ENCODE data around the gene ACTN3. TPM values are rescaled to one million over a fixed set of nuclear protein-coding genes. Genes with fewer than 3 reads are reported as not detected.
"Not testable (repeated sequence)": the region's sequence is repeated elsewhere in the genome, so short reads cannot be mapped to it uniquely, and the experiment has no call there.

ACTN3 gene
- total and polyA plus RNA-seq, 2 of the 4 experiments (the other 2 are of a cell fraction): under 0.01 to 0.05 TPM

DNA sequence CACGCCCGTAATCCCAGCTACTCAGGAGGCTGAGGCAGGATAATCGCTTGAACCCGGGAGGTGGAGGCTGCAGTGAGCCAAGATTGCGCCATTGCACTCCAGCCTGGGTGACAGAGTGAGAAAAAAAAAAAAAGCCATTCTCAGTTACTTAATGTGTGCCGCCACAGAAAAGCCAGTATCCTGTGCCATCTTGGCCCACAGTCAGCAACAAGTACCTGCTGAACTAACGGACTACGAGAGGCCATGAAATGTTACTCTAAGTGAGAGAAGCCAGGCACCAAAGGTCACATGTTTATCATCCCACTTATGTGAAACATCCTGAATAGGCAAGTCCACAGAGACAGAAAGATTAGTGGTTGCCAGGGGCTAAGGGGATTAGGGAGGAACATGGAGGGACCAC lies 6.1 kb upstream of the ACTN3 start:
- dilution Hi-C loops (cut with HindIII; ENCODE audit: low sequenced_read_pairs, unreplicated experiment); H3K27me3 ChIP-seq (ENCODE audit: control insufficient read depth, insufficient read depth, low read length); H3K18ac ChIP-seq (ENCODE audit: low read depth, low read length); H3K9me1 ChIP-seq (ENCODE audit: insufficient read depth, low read length); ATAC-seq (ENCODE audit: low read depth); CTCF ChIA-PET; H4K20me1 ChIP-seq (ENCODE audit: insufficient read depth, low read length); H3K23ac ChIP-seq (ENCODE audit: low read depth, low read length); POLR2A ChIA-PET (ENCODE audit: unreplicated experiment); BruUV-seq (replicated peaks); H4K5ac ChIP-seq (ENCODE audit: low read depth, low read length); DNase-seq; H3K56ac ChIP-seq (ENCODE audit: extremely low read depth, insufficient read depth, low read length); H3K4ac ChIP-seq (ENCODE audit: low read depth, low read length); H2BK120ac ChIP-seq (ENCODE audit: low read depth, low read length); H4K91ac ChIP-seq (ENCODE audit: insufficient read depth, low read depth, low read length); H2AK5ac ChIP-seq (ENCODE audit: low read depth, low read length); H2AK9ac ChIP-seq (replicated peaks; ENCODE audit: low read depth, low read length, poor library complexity); H3K9me3 ChIP-seq (ENCODE audit: control insufficient read depth, insufficient read depth, low read length); H3K4me3 ChIP-seq (ENCODE audit: insufficient read depth, low read depth, low read length); H3K4me2 ChIP-seq (ENCODE audit: low read depth, low read length); H2BK15ac ChIP-seq (ENCODE audit: low read depth, low read length); intact Hi-C loops (cut with micrococcal nuclease); H3K4me1 ChIP-seq (ENCODE audit: control insufficient read depth, insufficient read depth, low read length); H3K14ac ChIP-seq (replicated peaks; ENCODE audit: low read depth, low read length); H3K27ac ChIP-seq (ENCODE audit: insufficient read depth, low read length); H2AFZ ChIP-seq (replicated peaks; ENCODE audit: low read length, poor library complexity); H2BK20ac ChIP-seq (ENCODE audit: low read depth, low read length); H3K9ac ChIP-seq (ENCODE audit: low read depth, low read length); H2BK5ac ChIP-seq (ENCODE audit: low read depth, low read length, poor library complexity, severe bottlenecking); in situ Hi-C loops (cut with MboI; ENCODE audit: low sequenced_read_pairs); H4K8ac ChIP-seq (ENCODE audit: low read depth in 2 of 2, low read length in 2 of 2): not testable (repeated sequence)
- Histone ChIP-seq H3K79me1 (ENCODE audit: low read depth in 1 of 2, low read length in 2 of 2) (peaks cover 3 to 19% of the 10 kb centered on the region in 2 experiments; a peak in 2 of 4 replicates), H3K36me3 (ENCODE audit: control insufficient read depth, insufficient read depth, low read length) (peaks cover 26% of the 10 kb centered on the region; the same call in 1 of the 2 replicates)
- 100% methylated on average over 1 of the region's 8 CpGs; no CpG with 5 or more reads in 1 of the 2 experiments for WGBS, 2 experiments (ENCODE audit: extremely low coverage in 2 of 2, insufficient read length in 1 of 2)

All from IMR-90 (cell line).